IMR-90 (cell line): ENCODE measurements around the gene ARPC2. TPM values are rescaled to one million over a fixed set of nuclear protein-coding genes. Genes with fewer than 3 reads are reported as not detected.

ENCODE experiments used
- ATAC-seq: fragments of 200-7000 bp; cut with Tn5 transposase; 2 replicates; pipeline ENCODE4 v1.9.1; 2020; ENCODE audit warnings: low read depth, mild to moderate bottlenecking, moderate library complexity
- BruUV-seq: library from RNA; stranded (reverse); fragments of 400-500 nt; replicated peaks from 2 replicates; lab custom pipeline; 2021; lab: Mats Ljungman, UMichigan
- CTCF ChIA-PET: fragments of 300-600 bp; formaldehyde crosslinking; extraction: SDS; loops from one replicate; lab custom pipeline; 2021; ENCODE audit warnings: antibody characterized with exemption; lab: Yijun Ruan, JAX
- POLR2A ChIA-PET: fragments of 300-600 bp; sonication (Branson Sonifier 250); formaldehyde crosslinking; loops from one replicate; lab custom pipeline; 2022; ENCODE audit warnings: antibody characterized with exemption; ENCODE audit not compliant: unreplicated experiment; lab: Charles Lee
- DNase-seq: peaks from one replicate; pipeline ENCODE4 v3.0.0; 2013
- H2AFZ ChIP-seq: replicated peaks from 2 replicates; pipeline ENCODE3; 2013; ENCODE audit warnings: low read length, mild to moderate bottlenecking; ENCODE audit not compliant: poor library complexity
- H2AK5ac ChIP-seq: 2 replicates; pipeline ENCODE4 v1.6.1; 2013; ENCODE audit warnings: low read depth, low read length, inconsistent platforms
- H2AK9ac ChIP-seq: replicated peaks from 2 replicates; pipeline ENCODE3; 2013; ENCODE audit warnings: mild to moderate bottlenecking, low read depth, low read length, moderate library complexity; ENCODE audit not compliant: poor library complexity
- H2BK120ac ChIP-seq: 2 replicates; pipeline ENCODE4 v1.6.1; 2013; ENCODE audit warnings: low read depth, low read length, inconsistent platforms
- H2BK15ac ChIP-seq: 3 replicates; pipeline ENCODE4 v1.6.1; 2013; ENCODE audit warnings: low read depth, low read length, inconsistent platforms
- H2BK20ac ChIP-seq: 2 replicates; pipeline ENCODE4 v1.6.1; 2013; ENCODE audit warnings: low read depth, mild to moderate bottlenecking, inconsistent platforms, low read length, moderate library complexity
- H2BK5ac ChIP-seq: 2 replicates; pipeline ENCODE4 v1.6.1; 2013; ENCODE audit warnings: mild to moderate bottlenecking, low read depth, low read length, inconsistent platforms; ENCODE audit not compliant: poor library complexity, severe bottlenecking
- H3K14ac ChIP-seq: replicated peaks from 2 replicates; pipeline ENCODE4 v1.6.1; 2013; ENCODE audit warnings: low read depth, low read length, inconsistent platforms
- H3K18ac ChIP-seq: 2 replicates; pipeline ENCODE4 v1.6.1; 2013; ENCODE audit warnings: low read depth, low read length, control low read depth
- H3K23ac ChIP-seq: 2 replicates; pipeline ENCODE4 v1.6.1; 2013; ENCODE audit warnings: low read depth, low read length, inconsistent platforms
- H3K27ac ChIP-seq: 2 replicates; pipeline ENCODE4 v1.5.1; 2013; ENCODE audit warnings: mild to moderate bottlenecking, control low read depth, low read length; ENCODE audit not compliant: insufficient read depth
- H3K27me3 ChIP-seq: 2 replicates; pipeline ENCODE4 v1.6.1; 2013; ENCODE audit warnings: low read length; ENCODE audit not compliant: control insufficient read depth, insufficient read depth
- H3K36me3 ChIP-seq: 2 replicates; pipeline ENCODE4 v1.6.1; 2013; ENCODE audit warnings: low read length, mixed read lengths; ENCODE audit not compliant: control insufficient read depth, insufficient read depth
- H3K4ac ChIP-seq: 2 replicates; pipeline ENCODE4 v1.6.1; 2013; ENCODE audit warnings: low read depth, low read length, inconsistent platforms
- H3K4me1 ChIP-seq: 2 replicates; pipeline ENCODE4 v1.6.1; 2013; ENCODE audit warnings: low read length, mixed read lengths; ENCODE audit not compliant: control insufficient read depth, insufficient read depth
- H3K4me2 ChIP-seq: 2 replicates; pipeline ENCODE4 v1.6.1; 2013; ENCODE audit warnings: low read depth, mild to moderate bottlenecking, control low read depth, low read length, moderate library complexity
- H3K4me3 ChIP-seq: 2 replicates; pipeline ENCODE4 v1.5.1; 2013; ENCODE audit warnings: low read depth, mild to moderate bottlenecking, control low read depth, low read length, moderate library complexity; ENCODE audit not compliant: insufficient read depth
- H3K56ac ChIP-seq: 2 replicates; pipeline ENCODE4 v1.6.1; 2013; ENCODE audit warnings: low read length, inconsistent platforms; ENCODE audit not compliant: insufficient read depth; ENCODE audit errors: extremely low read depth
- H3K79me1 ChIP-seq, 2 experiments: 2 replicates each; pipeline ENCODE4 v1.6.1; 2013; ENCODE audit warnings: low read length in 2 of 2, inconsistent platforms in 1 of 2, low read depth in 1 of 2
- H3K9ac ChIP-seq: 2 replicates; pipeline ENCODE4 v1.6.1; 2013; ENCODE audit warnings: low read depth, low read length, control low read depth
- H3K9me1 ChIP-seq: 2 replicates; pipeline ENCODE4 v1.6.1; 2013; ENCODE audit warnings: low read length, inconsistent platforms; ENCODE audit not compliant: insufficient read depth
- H3K9me3 ChIP-seq: 2 replicates; pipeline ENCODE4 v1.6.1; 2013; ENCODE audit warnings: low read length; ENCODE audit not compliant: control insufficient read depth, insufficient read depth
- H4K20me1 ChIP-seq: 2 replicates; pipeline ENCODE4 v1.6.1; 2013; ENCODE audit warnings: low read length, inconsistent platforms; ENCODE audit not compliant: insufficient read depth
- H4K5ac ChIP-seq: 2 replicates; pipeline ENCODE4 v1.6.1; 2013; ENCODE audit warnings: mild to moderate bottlenecking, low read depth, low read length, control low read depth
- H4K8ac ChIP-seq, 2 experiments: 2 replicates each; pipeline ENCODE4 v1.6.1; 2013; ENCODE audit warnings: low read depth in 2 of 2, low read length in 2 of 2, control low read depth in 1 of 2, inconsistent platforms in 1 of 2
- H4K91ac ChIP-seq: 2 replicates; pipeline ENCODE4 v1.6.1; 2013; ENCODE audit warnings: low read depth, low read length, inconsistent platforms; ENCODE audit not compliant: insufficient read depth
- CEBPB ChIP-seq: IDR thresholded peaks from 2 replicates; pipeline ENCODE4 v1.6.1; 2012; ENCODE audit warnings: low read depth, low read length, improper control_type of control experiment
- CHD1 ChIP-seq: IDR thresholded peaks from 2 replicates; pipeline ENCODE4 v1.6.1; 2012; ENCODE audit warnings: low read depth, low read length, improper control_type of control experiment
- FOS ChIP-seq: fragments of 150-350 bp; IDR thresholded peaks from 2 replicates; pipeline ENCODE4 v1.6.1; 2016; ENCODE audit warnings: low read depth, low read length
- MAFK ChIP-seq: IDR thresholded peaks from 2 replicates; pipeline ENCODE4 v1.6.1; 2012; ENCODE audit warnings: low read depth, low read length, improper control_type of control experiment
- MAZ ChIP-seq: IDR thresholded peaks from 2 replicates; pipeline ENCODE4 v1.6.1; 2012; ENCODE audit warnings: low read depth, mild to moderate bottlenecking, low read length, improper control_type of control experiment, moderate library complexity, borderline replicate concordance
- MXI1 ChIP-seq: IDR thresholded peaks from 2 replicates; pipeline ENCODE4 v1.6.1; 2012; ENCODE audit warnings: low read depth, mild to moderate bottlenecking, low read length, moderate library complexity, borderline replicate concordance
- NFE2L2 ChIP-seq: fragments of 150-350 bp; IDR thresholded peaks from 2 replicates; pipeline ENCODE4 v1.6.1; 2016; ENCODE audit warnings: low read depth, mild to moderate bottlenecking, low read length
- POLR2A ChIP-seq: IDR thresholded peaks from 2 replicates; pipeline ENCODE4 v1.6.1; 2012; ENCODE audit warnings: mild to moderate bottlenecking, low read depth, low read length
- RAD21 ChIP-seq: IDR thresholded peaks from 2 replicates; pipeline ENCODE4 v1.6.1; 2012; ENCODE audit warnings: low read length, improper control_type of control experiment
- RCOR1 ChIP-seq: IDR thresholded peaks from 2 replicates; pipeline ENCODE4 v1.6.1; 2012; ENCODE audit warnings: mild to moderate bottlenecking, low read length, improper control_type of control experiment; ENCODE audit not compliant: insufficient replicate concordance
- WGBS, 2 experiments: methylation state at CpG; one replicate each; pipeline versions ENCODE4 v1.1.5 to v1.1.7; 2013; ENCODE audit warnings: missing lambda C conversion rate in 2 of 2; ENCODE audit not compliant: insufficient read length in 1 of 2; ENCODE audit errors: extremely low coverage in 2 of 2; 5-methylcytosine and 5-hydroxymethylcytosine counted together
- dilution Hi-C: fragments of 300-500 bp; cut with HindIII; formaldehyde crosslinking; loops from one replicate; pipeline ENCODE4 v1.14.3; 2018; ENCODE audit warnings: low sequenced_read_pairs; ENCODE audit not compliant: unreplicated experiment
- in situ Hi-C: fragments of 300-500 bp; cut with MboI; formaldehyde crosslinking; loops from 3 replicates; pipeline ENCODE4 v1.14.3; 2019; ENCODE audit warnings: low sequenced_read_pairs, inconsistent platforms, mixed read lengths
- intact Hi-C: fragments of 100-400 bp; cut with micrococcal nuclease; formaldehyde crosslinking; loops from 2 replicates; pipeline ENCODE4 v1.10.0; 2022
- polyA plus RNA-seq, 3 experiments: library from polyadenylated mRNA; depleted of rRNA; stranded (reverse); fragments of >200 nt; gene quantifications; 2 replicates each; pipeline ENCODE4 v1.2.3, GENCODE V29; 2012; ENCODE audit warnings: low replicate concordance in 1 of 3
- total RNA-seq: library from RNA; depleted of rRNA; stranded (reverse); fragments of >200 nt; gene quantifications from 2 replicates; pipeline ENCODE4 v1.2.3, GENCODE V29; 2012
- TF ChIP-seq, protein P1 (sequence below): fragments of 150-350 bp; IDR thresholded peaks from 2 replicates; pipeline ENCODE4 v1.6.1; 2017; ENCODE audit warnings: mild to moderate bottlenecking, antibody characterized with exemption, low read length, low read depth
- TF ChIP-seq, protein P2 (sequence below): conservative IDR thresholded peaks from 2 replicates; pipeline ENCODE4 v1.5.1; 2012; ENCODE audit warnings: mild to moderate bottlenecking, low read depth, low read length, improper control_type of control experiment

Gene ARPC2
- total and polyA plus RNA-seq, 2 of the 4 experiments (the other 2 are of a cell fraction) = 561 to 635 TPM

DNA sequence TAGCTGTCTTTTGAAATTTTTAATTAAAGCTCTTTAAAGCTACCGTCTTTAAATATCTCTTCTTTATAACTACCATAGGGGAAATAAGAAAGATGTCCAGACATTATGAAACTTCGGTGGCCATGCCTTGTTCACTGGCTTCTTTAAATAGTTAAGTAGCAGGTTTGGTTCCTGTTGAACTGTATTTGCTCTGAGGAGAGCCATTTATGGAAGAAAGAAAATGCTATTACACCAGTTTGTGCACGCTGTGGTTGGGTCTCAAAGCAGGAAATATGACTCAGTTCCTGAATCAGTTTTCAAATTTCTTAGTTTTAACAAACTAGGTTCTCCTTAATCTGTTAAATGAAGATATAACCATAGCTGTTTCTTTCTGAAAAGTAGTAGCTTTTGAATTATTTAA is 12.2 kb downstream of the ARPC2 start:
- Histone ChIP-seq H3K4me1 (peaks cover 11% of the 10 kb centered on the region; the same call in 1 of the 2 replicates), H4K5ac (no peak overlapping the region), H3K23ac (peak overlapping the region; percentile 94; the same call in 1 of the 2 replicates), H2AK9ac (no peak overlapping the region), H3K36me3 (peaks cover 63% of the 10 kb centered on the region), H2AK5ac (no peak overlapping the region), H3K18ac (peak overlapping the region; percentile 91; the same call in 1 of the 2 replicates), H2AFZ (no peak overlapping the region), H2BK15ac (no peak overlapping the region), H2BK20ac (0 out of 2 replicates have a peak overlapping the region, but pooled peaks have one; percentile 22), H4K91ac (no peak overlapping the region; the same call in 1 of the 2 replicates), H3K9me3 (no peaks in the 10 kb centered on the region), H3K9me1 (peaks cover 10% of the 10 kb centered on the region; the same call in 1 of the 2 replicates), H3K27me3 (no peaks in the 10 kb centered on the region), H3K14ac (peak overlapping the region; percentile 98; the same call in 1 of the 2 replicates), H3K79me1 (peaks cover 35 to 53% of the 10 kb centered on the region in 2 experiments), H3K56ac (peak overlapping the region; percentile 93; the same call in 1 of the 2 replicates), H3K4me3 (no peak overlapping the region), H3K9ac (no peak overlapping the region), H3K4me2 (no peak overlapping the region), H4K8ac (peak overlapping the region; percentile 92 to 96; a peak in 2 of 4 replicates), H3K4ac (peak overlapping the region; percentile 97; the same call in 1 of the 2 replicates), H2BK5ac (peak overlapping the region; percentile 91), H3K27ac (no peak overlapping the region; the same call in 1 of the 2 replicates), H4K20me1 (peaks cover 26% of the 10 kb centered on the region; the same call in 1 of the 2 replicates), H2BK120ac (peak overlapping the region; percentile 97; the same call in 1 of the 2 replicates)
- ChIA-PET POLR2A (interaction anchor here (1.5 to 1.6 kb wide), 2 partner anchors 13 to 41 kb away, joined by 4 to 6 read pairs; partner anchors contain the start of genes AAMP and PNKD), CTCF (no interaction called here)
- DNase-seq (peak; percentile 87), ATAC-seq (peak; percentile 90)
- intact Hi-C loops = loop anchor here (5.0 kb wide), 1 partner anchor 42 kb away; no protein-coding TSS in a partner anchor
- no TSS peak for BruUV-seq
- in situ Hi-C loops = no loop called here
- no peak for TF ChIP-seq POLR2A
- no peak for TF ChIP-seq MAZ
- no peak for TF ChIP-seq MAFK
- TF ChIP-seq RAD21 = no peak
- no peak for TF ChIP-seq MXI1
- no peak for TF ChIP-seq CHD1
- TF ChIP-seq RCOR1 = no peak
- TF ChIP-seq CEBPB = no peak; the same call in 1 of the 2 replicates
- no peak for TF ChIP-seq NFE2L2
- no peak for TF ChIP-seq FOS
- TF ChIP-seq, protein P1, sequence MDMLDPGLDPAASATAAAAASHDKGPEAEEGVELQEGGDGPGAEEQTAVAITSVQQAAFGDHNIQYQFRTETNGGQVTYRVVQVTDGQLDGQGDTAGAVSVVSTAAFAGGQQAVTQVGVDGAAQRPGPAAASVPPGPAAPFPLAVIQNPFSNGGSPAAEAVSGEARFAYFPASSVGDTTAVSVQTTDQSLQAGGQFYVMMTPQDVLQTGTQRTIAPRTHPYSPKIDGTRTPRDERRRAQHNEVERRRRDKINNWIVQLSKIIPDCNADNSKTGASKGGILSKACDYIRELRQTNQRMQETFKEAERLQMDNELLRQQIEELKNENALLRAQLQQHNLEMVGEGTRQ = no peak
- TF ChIP-seq, protein P2, sequence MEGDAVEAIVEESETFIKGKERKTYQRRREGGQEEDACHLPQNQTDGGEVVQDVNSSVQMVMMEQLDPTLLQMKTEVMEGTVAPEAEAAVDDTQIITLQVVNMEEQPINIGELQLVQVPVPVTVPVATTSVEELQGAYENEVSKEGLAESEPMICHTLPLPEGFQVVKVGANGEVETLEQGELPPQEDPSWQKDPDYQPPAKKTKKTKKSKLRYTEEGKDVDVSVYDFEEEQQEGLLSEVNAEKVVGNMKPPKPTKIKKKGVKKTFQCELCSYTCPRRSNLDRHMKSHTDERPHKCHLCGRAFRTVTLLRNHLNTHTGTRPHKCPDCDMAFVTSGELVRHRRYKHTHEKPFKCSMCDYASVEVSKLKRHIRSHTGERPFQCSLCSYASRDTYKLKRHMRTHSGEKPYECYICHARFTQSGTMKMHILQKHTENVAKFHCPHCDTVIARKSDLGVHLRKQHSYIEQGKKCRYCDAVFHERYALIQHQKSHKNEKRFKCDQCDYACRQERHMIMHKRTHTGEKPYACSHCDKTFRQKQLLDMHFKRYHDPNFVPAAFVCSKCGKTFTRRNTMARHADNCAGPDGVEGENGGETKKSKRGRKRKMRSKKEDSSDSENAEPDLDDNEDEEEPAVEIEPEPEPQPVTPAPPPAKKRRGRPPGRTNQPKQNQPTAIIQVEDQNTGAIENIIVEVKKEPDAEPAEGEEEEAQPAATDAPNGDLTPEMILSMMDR = no peak
- dilution Hi-C loops = no loop called here
- no CpG with 5 or more reads among the region's 3 CpGs for WGBS, 2 experiments
